Keratinocyte (primary cell): Measurements from ENCODE around the gene ALPK1. TPM values are rescaled to one million over a fixed set of nuclear protein-coding genes. Genes with fewer than 3 reads are reported as not detected.

ENCODE experiments used
- DNase-seq: peaks from one replicate; pipeline ENCODE4 v3.0.0-alpha.2; 2011; ENCODE audit warnings: low read depth, missing footprints, low spot score
- FAIRE-seq: peaks from 2 replicates; lab custom pipeline; 2011; peaks lifted over from hg19 to GRCh38; lab: Jason Lieb, UNC
- H2AFZ ChIP-seq: 2 replicates; pipeline ENCODE4 v1.6.0; 2012; ENCODE audit warnings: low read length, control low read depth, inconsistent platforms; ENCODE audit not compliant: control insufficient read depth
- H3K27ac ChIP-seq: 2 replicates; pipeline ENCODE4 v1.5.1; 2011; ENCODE audit warnings: low read length; ENCODE audit not compliant: control insufficient read depth, insufficient read depth
- H3K27me3 ChIP-seq: 3 replicates; pipeline ENCODE4 v1.6.0; 2011; ENCODE audit warnings: low read length; ENCODE audit not compliant: control insufficient read depth, insufficient read depth; ENCODE audit errors: extremely low read depth
- H3K36me3 ChIP-seq, 2 experiments: 2 replicates in 1 of 2; 3 replicates in 1 of 2; pipeline ENCODE4 v1.5.1; 2011; ENCODE audit warnings: low read length in 2 of 2, mild to moderate bottlenecking in 1 of 2; ENCODE audit not compliant: control insufficient read depth in 2 of 2, insufficient read depth in 2 of 2; ENCODE audit errors: extremely low read depth in 1 of 2
- H3K4me1 ChIP-seq: 3 replicates; pipeline ENCODE4 v1.5.1; 2011; ENCODE audit warnings: low read length; ENCODE audit not compliant: control insufficient read depth, insufficient read depth; ENCODE audit errors: extremely low read depth
- H3K4me2 ChIP-seq: 3 replicates; pipeline ENCODE4 v1.6.0; 2011; ENCODE audit warnings: low read depth, low read length; ENCODE audit not compliant: control insufficient read depth, insufficient read depth; ENCODE audit errors: extremely low read depth
- H3K4me3 ChIP-seq, 3 experiments: fragments of 200-600 bp in 1 of 3; sonication (generic) in 1 of 3; 2 replicates in 2 of 3; 3 replicates in 1 of 3; pipeline ENCODE4 v1.5.1; 2011 to 2016; ENCODE audit warnings: low read length in 3 of 3, mild to moderate bottlenecking in 3 of 3, control low read depth in 2 of 3, inconsistent platforms in 1 of 3, low read depth in 1 of 3, mixed read lengths in 1 of 3, mixed run types in 1 of 3, moderate library complexity in 1 of 3; ENCODE audit not compliant: control insufficient read depth in 2 of 3, insufficient read depth in 2 of 3; ENCODE audit errors: extremely low read depth in 1 of 3
- H3K79me2 ChIP-seq: 2 replicates; pipeline ENCODE4 v1.6.0; 2012; ENCODE audit warnings: low read length; ENCODE audit not compliant: control insufficient read depth, insufficient read depth
- H3K9ac ChIP-seq: 3 replicates; pipeline ENCODE4 v1.6.0; 2011; ENCODE audit warnings: low read length; ENCODE audit not compliant: control insufficient read depth, insufficient read depth; ENCODE audit errors: extremely low read depth
- H3K9me1 ChIP-seq: 3 replicates; pipeline ENCODE4 v1.6.0; 2011; ENCODE audit warnings: low read length; ENCODE audit not compliant: control insufficient read depth, insufficient read depth; ENCODE audit errors: extremely low read depth
- H3K9me3 ChIP-seq: 2 replicates; pipeline ENCODE4 v1.5.1; 2012; ENCODE audit warnings: low read depth, low read length; ENCODE audit not compliant: control insufficient read depth
- H4K20me1 ChIP-seq: 3 replicates; pipeline ENCODE4 v1.6.0; 2011; ENCODE audit warnings: low read length; ENCODE audit not compliant: control insufficient read depth, insufficient read depth; ENCODE audit errors: extremely low read depth
- EZH2 ChIP-seq: IDR thresholded peaks from one replicate; pipeline ENCODE4 v1.6.1; 2012; ENCODE audit warnings: inconsistent platforms, mild to moderate bottlenecking, low read length, moderate library complexity
- dilution Hi-C: fragments of 300-500 bp; cut with MboI; formaldehyde crosslinking; loops from one replicate; pipeline ENCODE4 v1.7.0; 2020; ENCODE audit warnings: low sequenced_read_pairs; ENCODE audit not compliant: extremely low pct_ligation_motif_present
- polyA plus RNA-seq, 5 experiments: library from polyadenylated mRNA; depleted of rRNA in 3 of 5; stranded (reverse) in 3 of 5; stranded (forward) in 1 of 5; unstranded in 1 of 5; fragments of >200 nt; gene quantifications; 1 replicate in 1 of 5; 2 replicates in 3 of 5; 3 replicates in 1 of 5; pipeline versions ENCODE4 v1.2.1 to v1.2.3, GENCODE V29; 2011 to 2012; ENCODE audit warnings: missing spikeins in 2 of 5, low read depth in 1 of 5, low replicate concordance in 1 of 5
- TF ChIP-seq, protein P1 (sequence below), 3 experiments: IDR thresholded peaks in 1 of 3; conservative IDR thresholded peaks in 1 of 3; optimal IDR thresholded peaks in 1 of 3; 2 replicates in 2 of 3; 3 replicates in 1 of 3; pipeline versions ENCODE3 to v1.5.1; 2011; ENCODE audit warnings: low read length in 3 of 3, mild to moderate bottlenecking in 3 of 3, moderate library complexity in 2 of 3, control low read depth in 1 of 3, inconsistent platforms in 1 of 3; ENCODE audit not compliant: insufficient read depth in 2 of 3; ENCODE audit errors: extremely low read depth in 1 of 3

Gene ALPK1
- polyA plus RNA-seq, 1 donor (not counting 4 experiments of a cell fraction or from before 2014, with no cell fraction given) = 5.5 TPM

DNA sequence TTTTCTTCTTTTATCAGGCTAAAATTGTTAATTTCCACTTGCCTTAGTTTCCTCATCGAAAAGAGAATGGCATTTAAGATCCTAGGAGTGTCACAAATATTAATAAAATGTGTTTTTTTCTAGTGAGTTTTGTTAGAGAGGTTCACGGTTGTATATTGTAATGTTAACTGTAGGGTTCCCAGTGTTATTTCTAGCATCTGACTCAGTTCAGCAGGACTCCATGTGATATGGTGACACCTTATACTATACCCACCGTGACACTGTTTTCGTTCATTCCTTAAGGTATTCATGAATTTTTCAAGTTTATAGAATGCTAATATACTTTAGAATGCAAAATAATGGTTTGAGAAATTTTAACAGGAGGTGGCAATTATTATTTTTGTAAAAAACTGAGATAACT is 128.7 kb downstream of the ALPK1 start:
- Histone ChIP-seq H3K27me3 (no peaks in the 10 kb centered on the region), H3K36me3 (peaks cover 0 to 4% of the 10 kb centered on the region in 2 experiments), H3K9me1 (no peaks in the 10 kb centered on the region), H3K4me2 (no peak overlapping the region), H3K27ac (no peak overlapping the region), H2AFZ (no peak overlapping the region), H3K4me3 (no peak overlapping the region), H3K9me3 (no peaks in the 10 kb centered on the region), H3K9ac (no peak overlapping the region), H3K4me1 (no peaks in the 10 kb centered on the region), H3K79me2 (no peaks in the 10 kb centered on the region), H4K20me1 (no peaks in the 10 kb centered on the region)
- DNase-seq = no peak
- dilution Hi-C loops = no loop called here
- no peak for TF ChIP-seq EZH2
- TF ChIP-seq, protein P1, sequence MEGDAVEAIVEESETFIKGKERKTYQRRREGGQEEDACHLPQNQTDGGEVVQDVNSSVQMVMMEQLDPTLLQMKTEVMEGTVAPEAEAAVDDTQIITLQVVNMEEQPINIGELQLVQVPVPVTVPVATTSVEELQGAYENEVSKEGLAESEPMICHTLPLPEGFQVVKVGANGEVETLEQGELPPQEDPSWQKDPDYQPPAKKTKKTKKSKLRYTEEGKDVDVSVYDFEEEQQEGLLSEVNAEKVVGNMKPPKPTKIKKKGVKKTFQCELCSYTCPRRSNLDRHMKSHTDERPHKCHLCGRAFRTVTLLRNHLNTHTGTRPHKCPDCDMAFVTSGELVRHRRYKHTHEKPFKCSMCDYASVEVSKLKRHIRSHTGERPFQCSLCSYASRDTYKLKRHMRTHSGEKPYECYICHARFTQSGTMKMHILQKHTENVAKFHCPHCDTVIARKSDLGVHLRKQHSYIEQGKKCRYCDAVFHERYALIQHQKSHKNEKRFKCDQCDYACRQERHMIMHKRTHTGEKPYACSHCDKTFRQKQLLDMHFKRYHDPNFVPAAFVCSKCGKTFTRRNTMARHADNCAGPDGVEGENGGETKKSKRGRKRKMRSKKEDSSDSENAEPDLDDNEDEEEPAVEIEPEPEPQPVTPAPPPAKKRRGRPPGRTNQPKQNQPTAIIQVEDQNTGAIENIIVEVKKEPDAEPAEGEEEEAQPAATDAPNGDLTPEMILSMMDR (optimal IDR thresholded peaks at IDR 0.05 in 1 of 3, IDR thresholded peaks at IDR 0.05 in 1 of 3, conservative IDR thresholded peaks at IDR 0.05 in 1 of 3; ENCODE audit: extremely low read depth in 1 of 3, insufficient read depth in 2 of 3, low read length in 3 of 3) = no peak
- no peak for FAIRE-seq

DNA sequence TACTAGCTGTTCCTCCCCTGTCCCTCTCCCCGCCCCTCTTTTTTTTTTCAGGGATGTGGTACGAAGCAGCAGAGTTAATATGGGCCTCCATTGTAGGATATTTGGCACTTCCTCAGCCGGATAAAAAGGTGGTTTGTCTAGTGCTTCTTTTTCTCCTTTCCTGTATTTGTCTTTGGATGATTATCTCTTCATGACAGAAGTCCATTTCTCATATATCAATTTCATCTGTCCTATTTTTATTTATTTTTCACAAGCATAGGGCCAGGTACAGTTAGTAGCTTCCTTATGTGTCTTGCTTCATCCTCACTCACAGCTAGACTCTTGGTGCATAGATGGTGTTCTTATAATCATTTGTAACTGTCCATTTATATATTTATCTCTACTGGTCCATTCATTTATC is 129.2 kb downstream of the ALPK1 start:
- Histone ChIP-seq H3K9me3 (no peaks in the 10 kb centered on the region), H3K4me1 (no peaks in the 10 kb centered on the region), H4K20me1 (no peaks in the 10 kb centered on the region), H3K27me3 (no peaks in the 10 kb centered on the region), H3K4me2 (no peak overlapping the region), H3K79me2 (no peaks in the 10 kb centered on the region), H3K9ac (no peak overlapping the region), H3K27ac (no peak overlapping the region), H3K9me1 (no peaks in the 10 kb centered on the region), H3K4me3 (no peak overlapping the region), H2AFZ (no peak overlapping the region), H3K36me3 (peaks cover 0 to 4% of the 10 kb centered on the region in 2 experiments)
- DNase-seq (no peak), FAIRE-seq (no peak)
- TF ChIP-seq, protein P1 (optimal IDR thresholded peaks at IDR 0.05 in 1 of 3, IDR thresholded peaks at IDR 0.05 in 1 of 3, conservative IDR thresholded peaks at IDR 0.05 in 1 of 3; ENCODE audit: extremely low read depth in 1 of 3, insufficient read depth in 2 of 3, low read length in 3 of 3) = no peak
- TF ChIP-seq EZH2 = no peak
- dilution Hi-C loops = no loop called here
